Measurements from ENCODE around the gene COQ10B.
"Not testable (repeated sequence)": the region's sequence is repeated elsewhere in the genome, so short reads cannot be mapped to it uniquely, and the experiment has no call there.

Gene COQ10B

GRCh38 chr2:197450935-197451358 is 2.4 kb upstream of the COQ10B start:
- not testable (repeated sequence) for DNase-seq (ENCODE audit: low spot score)

- DNase-seq (ENCODE audit: low spot score), result no peak
Observed at GRCh38 chr2:197452754-197453122, 614 bp upstream of the COQ10B start.

DNA sequence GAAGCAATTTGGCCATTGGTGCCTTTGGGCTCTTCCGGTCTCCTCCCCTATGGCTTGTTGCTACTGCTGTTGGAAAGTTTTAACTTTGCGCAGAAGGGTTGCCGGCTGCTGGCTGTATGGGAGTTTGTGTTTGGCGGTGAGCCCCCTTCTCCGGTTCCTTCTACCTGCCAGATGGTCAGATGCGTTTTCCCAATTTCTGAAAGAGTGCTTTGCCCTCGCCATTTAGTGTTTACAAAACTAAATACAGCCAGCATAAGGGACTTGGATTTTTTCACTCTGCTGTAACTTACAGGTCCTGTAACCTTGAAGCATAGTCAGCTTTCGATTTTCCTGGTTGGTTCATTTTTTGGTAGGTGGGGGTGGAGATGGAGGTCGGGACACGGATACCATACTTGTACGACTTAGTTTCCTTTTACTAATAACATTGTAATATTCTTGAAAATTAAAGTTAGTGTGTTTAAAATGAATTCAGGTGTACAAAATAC is 604 bp downstream of the COQ10B start:
- no peak for DNase-seq (ENCODE audit: low spot score)

- DNase-seq (ENCODE audit: low spot score), result no peak
Observed at GRCh38 chr2:197454923-197455322, 1.6 kb downstream of the COQ10B start.

DNA sequence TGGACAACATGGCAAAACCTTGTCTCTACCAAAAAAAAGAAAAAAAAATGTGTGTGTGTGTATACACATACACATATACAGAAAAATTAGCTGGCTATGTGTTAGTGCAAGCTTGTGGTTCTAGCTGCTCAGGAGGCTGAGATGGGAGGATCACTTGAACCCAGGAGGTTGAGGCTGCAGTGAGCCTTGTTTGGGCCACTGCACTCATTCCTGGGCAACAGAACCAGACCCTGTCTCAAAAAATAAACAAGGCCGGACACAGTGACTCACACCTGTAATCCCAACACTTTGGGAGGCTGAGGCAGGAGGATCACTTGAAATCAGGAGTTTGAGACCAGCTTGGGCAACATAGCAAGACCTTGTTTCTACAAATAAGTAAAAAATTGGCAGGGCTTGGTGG is 2.1 kb downstream of the COQ10B start:
- DNase-seq (ENCODE audit: low spot score), result no peak

- no peak for DNase-seq (ENCODE audit: low spot score)
Observed at GRCh38 chr2:197460649-197461048, 7.3 kb downstream of the COQ10B start.

GRCh38 chr2:197461057-197461456 is 7.7 kb downstream of the COQ10B start:
- DNase-seq (ENCODE audit: low spot score), result no peak

GRCh38 chr2:197464175-197464574 is 10.8 kb downstream of the COQ10B start:
- no peak for DNase-seq (ENCODE audit: low spot score)

GRCh38 chr2:197472166-197472565 is 18.8 kb downstream of the COQ10B start:
- DNase-seq (ENCODE audit: low spot score), result no peak

- no peak for DNase-seq (ENCODE audit: low spot score)
Observed at GRCh38 chr2:197477797-197478196, 24.4 kb downstream of the COQ10B start.

GRCh38 chr2:197480165-197481036 is 27.0 kb downstream of the COQ10B start:
- no peak for DNase-seq (ENCODE audit: low spot score)

DNA sequence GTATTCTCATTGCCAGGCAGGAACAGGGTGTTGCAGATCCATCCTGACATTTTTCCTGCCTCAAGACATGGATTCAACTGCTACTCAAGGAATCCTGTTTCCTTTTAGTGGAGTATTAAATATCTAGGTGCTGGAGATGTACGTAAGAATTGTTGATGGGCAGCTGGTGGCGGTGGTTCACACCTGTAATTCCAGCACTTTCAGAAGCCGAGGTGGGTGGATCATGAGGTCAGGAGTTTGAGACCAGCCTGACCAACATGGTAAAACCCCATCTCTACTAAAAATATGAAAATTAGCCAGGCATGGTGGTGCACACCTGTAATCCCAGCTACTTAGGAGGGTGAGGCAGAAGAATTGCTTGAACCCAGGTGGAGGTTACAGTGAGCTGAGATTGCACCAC is 30.9 kb downstream of the COQ10B start:
- DNase-seq (ENCODE audit: low spot score), result not testable (repeated sequence)

GRCh38 chr2:197486175-197486574 is 32.8 kb downstream of the COQ10B start:
- DNase-seq (ENCODE audit: low spot score), result no peak

DNA sequence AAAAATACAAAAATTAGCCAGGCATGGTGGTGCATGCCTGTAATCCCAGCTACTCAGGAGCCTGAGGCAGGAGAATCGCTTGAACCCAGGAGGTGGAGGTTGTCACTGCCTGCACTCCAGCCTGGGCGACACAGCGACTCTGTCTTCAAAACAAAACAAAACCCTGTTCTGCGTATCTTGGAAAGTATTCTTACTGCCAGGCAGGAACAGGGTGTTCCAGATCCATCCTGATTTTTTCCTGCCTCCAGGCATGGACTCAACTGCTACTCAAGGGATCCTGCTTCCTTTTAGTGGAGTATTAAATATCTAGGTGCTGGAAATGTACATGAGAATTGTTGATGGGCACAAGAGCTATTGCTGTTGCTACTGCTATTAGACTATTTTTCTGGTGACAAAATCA is 34.0 kb downstream of the COQ10B start:
- no peak for DNase-seq (ENCODE audit: low spot score)

GRCh38 chr2:197495433-197496134 is 42.2 kb downstream of the COQ10B start:
- no peak for DNase-seq (ENCODE audit: low spot score)

- DNase-seq (ENCODE audit: low spot score), result no peak
Observed at GRCh38 chr2:197496695-197497094, 43.3 kb downstream of the COQ10B start.

- no peak for DNase-seq (ENCODE audit: low spot score)
Observed at GRCh38 chr2:197497326-197497725, 44.0 kb downstream of the COQ10B start.

DNA sequence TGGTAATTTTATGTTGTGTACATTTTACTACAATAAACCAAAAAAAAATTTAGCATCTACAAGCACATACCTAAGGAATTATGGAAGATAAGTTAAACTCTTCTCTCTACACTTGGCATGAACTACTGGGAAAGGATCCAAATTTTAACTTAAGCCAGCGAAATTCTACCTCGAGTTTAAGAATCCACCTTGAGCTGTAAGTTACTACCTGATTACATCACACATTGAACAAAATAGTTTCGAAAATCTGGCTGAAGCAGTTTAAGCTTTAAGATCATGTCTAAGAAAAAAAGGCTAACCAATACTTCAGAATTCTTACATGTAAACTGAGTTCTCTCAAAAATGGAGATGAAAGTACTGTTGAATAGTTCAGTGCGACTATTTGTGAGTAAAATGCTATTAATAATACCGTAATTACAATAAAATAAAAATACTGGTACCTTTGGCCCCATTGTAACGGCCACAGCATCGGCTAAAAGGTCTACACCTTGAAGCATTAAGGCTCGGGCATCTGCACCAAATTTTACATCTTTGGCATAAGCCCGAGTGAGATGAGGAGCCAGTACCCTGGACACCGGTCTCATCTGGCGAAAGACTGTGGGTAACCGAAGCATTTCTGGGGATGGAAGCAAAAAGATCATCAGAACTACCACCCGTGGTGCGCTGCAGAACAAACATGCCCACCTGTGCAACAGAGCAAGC is 45.0 kb downstream of the COQ10B start:
- DNase-seq (ENCODE audit: low spot score), result no peak

GRCh38 chr2:197498937-197499593 is 45.7 kb downstream of the COQ10B start:
- peak; percentile 62 for DNase-seq (ENCODE audit: low spot score)

- DNase-seq (ENCODE audit: low spot score), result peak; percentile 98
Observed at GRCh38 chr2:197499594-197500502, 46.5 kb downstream of the COQ10B start, which contains the start of the genes HSPD1 and HSPE1. HSPD1 (minus strand) TSS chr2:197499840; CDS start chr2:197498848, 992 bp downstream. HSPE1 (plus strand) TSS chr2:197500379; CDS start chr2:197500437, 58 bp downstream.

Data from SW480 (cell line).